HPDE6-E6E7 (cell line): ENCODE measurements around the gene WDR36.

Experiments used
- DNase-seq: peaks from one replicate; pipeline ENCODE4 v3.0.0; 2011; ENCODE audit warnings: missing footprints; ENCODE audit errors: extremely low spot score

Gene WDR36

DNA sequence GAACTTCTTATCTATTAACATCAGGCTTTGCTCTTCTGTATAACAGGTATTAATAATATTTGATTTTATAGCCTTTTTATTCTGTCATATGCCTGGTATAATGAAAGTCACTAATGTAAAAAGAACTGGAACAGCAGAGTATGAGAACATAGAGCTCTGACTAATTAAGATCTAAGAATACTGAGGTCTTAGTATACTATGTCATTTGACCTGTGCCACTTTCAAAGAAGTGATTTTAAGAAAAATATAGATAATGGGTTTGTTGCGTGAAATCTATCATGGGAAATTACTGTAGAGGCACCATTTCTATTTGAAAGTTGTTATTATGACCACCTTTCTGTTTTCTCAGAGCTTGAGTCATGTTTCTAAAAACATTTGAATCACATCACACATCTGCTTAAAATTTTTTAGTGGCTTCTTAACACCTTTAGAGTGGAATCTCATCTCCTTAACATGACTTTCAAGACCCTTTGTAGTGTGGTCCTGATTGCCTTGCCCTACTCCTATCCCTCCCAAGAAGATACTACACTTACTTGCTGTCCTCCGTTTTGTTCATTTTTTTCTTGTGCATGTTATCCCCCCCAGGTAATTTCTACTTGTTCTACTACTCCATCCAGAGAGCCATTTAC, 14.3 kb downstream of the WDR36 start:
- no peak for DNase-seq

DNA sequence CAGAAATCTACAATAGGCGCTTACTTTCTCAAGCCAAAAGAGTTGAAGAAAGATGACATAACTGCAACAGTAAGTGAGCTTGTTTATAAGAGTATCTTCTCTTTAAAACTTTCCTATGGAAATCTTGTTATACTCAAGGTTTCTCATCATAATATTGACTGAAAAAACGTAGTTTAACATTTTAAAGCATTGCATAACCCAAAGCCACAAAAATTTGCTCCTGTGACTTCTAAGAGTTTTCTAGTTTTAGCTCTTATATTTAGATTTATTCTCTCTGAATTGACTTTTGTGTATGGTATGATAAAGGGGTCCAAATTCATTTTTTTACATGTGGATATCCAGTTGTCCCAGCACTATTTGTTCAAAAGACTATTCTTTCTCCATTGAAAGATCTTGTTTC, 15.2 kb downstream of the WDR36 start:
- no peak for DNase-seq

- DNase-seq: no peak
Observed at GRCh38 chr5:111111956-111112355, 19.8 kb downstream of the WDR36 start.

DNA sequence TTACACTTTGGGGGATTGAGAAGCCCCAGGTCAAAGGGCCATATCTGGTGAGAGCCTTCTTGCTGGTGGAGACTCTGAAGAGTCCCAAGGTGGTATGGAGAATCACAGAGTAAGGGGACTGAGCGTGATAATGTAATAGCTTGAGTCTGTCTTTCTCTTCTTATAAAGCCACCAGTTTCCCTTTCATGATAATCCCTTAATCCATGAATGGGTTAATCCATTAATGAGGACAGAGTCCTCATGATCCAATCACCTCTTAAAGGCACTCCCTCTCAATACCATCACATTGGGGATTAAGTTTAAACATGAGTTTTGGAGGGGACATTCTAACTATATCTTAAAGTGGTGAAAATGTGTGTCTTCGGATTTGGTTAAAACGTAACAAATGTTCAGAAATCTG, 21.5 kb downstream of the WDR36 start:
- DNase-seq: no peak

GRCh38 chr5:111115229-111115628, 23.1 kb downstream of the WDR36 start:
- DNase-seq: no peak

DNA sequence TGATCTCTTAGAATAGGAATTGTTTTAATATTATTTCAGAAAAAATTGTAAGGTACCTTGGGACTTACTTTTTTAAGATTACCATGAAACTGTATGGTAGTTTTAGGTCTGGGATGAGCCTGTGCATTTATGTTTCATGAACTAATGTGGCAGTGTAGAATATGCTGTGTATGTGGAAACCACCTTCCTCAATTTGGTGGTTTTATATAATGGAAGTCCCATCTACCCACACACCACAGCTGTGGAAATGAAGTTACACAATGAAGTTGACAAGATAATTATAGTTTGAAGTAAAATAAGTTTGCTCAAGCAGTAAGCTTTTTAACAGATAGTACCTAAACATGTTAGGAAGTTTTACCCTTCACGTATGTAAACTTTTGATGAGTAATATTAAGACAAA, 24.4 kb downstream of the WDR36 start:
- no peak for DNase-seq

GRCh38 chr5:111117136-111117535, 25.0 kb downstream of the WDR36 start:
- DNase-seq: no peak

- DNase-seq: no peak
Observed at GRCh38 chr5:111119221-111119620, 27.1 kb downstream of the WDR36 start.

- DNase-seq: no peak
Observed at GRCh38 chr5:111119856-111120255, 27.7 kb downstream of the WDR36 start.

GRCh38 chr5:111120911-111121310, 28.8 kb downstream of the WDR36 start:
- DNase-seq: no peak

DNA sequence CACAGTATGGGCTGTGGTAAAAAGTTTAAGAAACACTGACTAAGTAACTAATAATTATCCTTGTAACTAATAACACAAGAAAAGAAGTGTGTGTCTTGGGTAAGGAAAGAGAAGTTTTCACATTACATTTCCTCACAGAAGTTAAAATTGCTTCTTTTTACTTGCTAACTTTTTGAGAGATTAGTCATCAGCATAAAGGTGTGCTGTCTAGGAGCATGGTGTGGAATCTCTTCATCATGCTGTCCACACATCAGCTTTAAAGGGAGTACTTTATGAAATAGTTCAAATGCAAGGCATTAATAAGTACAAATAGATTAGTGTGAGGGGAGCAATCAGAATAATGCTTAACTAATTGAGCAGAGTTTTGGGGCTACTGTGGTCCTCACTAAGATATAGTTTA, 29.8 kb downstream of the WDR36 start:
- DNase-seq: no peak

- DNase-seq: no peak
Observed at GRCh38 chr5:111122398-111122797, 30.2 kb downstream of the WDR36 start.

DNA sequence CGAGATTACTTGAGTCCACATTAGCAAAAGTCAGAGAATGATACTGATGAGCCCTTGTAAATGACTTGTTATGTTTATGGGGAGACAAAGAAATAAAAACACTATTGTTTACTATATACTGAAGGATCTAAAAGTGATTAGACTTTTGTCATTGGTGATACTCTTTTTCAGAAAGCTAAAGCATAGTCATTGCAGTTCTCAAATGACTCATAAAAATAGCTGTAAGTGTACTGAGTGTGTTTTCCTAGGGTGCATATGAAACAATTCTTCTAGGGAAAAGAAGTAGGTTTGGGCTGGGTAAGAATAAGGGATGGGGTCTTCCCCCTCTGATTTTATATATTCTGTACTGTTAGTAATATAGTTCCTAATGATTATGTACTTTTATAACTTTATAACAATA, 32.6 kb downstream of the WDR36 start:
- no peak for DNase-seq

DNA sequence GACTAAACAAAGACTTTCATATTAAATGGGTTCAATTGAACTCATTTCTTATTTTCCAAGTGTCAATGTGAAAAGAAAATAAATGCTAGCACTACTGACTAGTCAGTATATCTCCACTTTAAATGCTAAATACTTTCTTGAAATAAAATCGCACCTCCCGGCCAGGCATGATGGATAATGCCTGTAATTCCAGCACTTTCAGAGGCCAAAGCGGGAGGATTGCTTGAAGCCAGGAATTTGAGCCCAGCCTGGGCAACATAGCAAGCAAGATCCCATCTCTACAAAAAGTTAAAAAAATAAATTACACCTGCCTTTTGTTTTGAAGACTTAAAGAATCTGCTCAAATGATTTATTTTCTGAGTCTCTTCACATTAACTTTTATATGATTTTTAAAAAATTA, 34.7 kb downstream of the WDR36 start:
- DNase-seq: no peak

- DNase-seq: peak; percentile 21
Observed at GRCh38 chr5:111127453-111128195, 35.5 kb downstream of the WDR36 start.

GRCh38 chr5:111129938-111130337, 37.8 kb downstream of the WDR36 start:
- no peak for DNase-seq

DNA sequence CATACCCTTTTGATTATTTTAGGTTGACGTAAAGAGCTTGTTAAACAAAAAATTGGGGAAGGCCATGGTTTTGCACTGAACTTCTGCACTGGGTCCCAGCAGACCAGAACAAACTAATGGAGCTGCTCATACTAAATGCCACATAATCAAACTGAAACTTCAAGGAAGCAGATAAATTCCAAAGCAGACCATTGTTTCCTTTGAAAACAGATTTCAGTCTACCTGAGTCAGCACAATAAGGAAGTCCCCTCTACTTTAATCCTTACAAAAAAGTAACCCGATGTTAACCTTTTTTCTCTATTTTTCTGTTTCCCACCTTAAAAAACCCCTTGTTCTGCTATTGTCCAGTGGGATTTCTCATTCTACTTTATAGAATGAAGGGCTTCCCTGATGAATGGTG, 39.2 kb downstream of the WDR36 start:
- DNase-seq: no peak

DNA sequence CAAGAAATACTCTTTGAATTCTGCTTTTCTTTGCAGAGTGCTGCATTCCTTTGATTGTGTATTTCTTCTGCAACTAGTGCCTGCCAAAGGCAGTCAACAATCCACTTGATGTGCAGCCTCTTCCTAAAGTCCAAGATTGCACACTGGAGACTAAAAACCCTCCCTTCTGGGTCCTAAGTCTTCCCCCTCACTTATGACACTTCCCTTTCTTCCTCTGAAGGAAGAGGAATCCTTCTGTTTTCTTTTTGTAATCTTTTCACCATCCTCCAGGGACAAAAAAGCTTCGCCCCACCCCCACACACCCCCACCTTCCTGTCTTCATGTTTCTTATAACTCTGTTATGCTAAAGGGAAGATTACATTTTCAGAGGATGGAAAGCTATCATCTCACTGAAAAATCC, 39.9 kb downstream of the WDR36 start:
- DNase-seq: no peak

GRCh38 chr5:111132731-111133435, 40.7 kb downstream of the WDR36 start:
- DNase-seq: no peak

- DNase-seq: no peak
Observed at GRCh38 chr5:111133436-111133751, 41.2 kb downstream of the WDR36 start.

GRCh38 chr5:111134087-111134486, 41.9 kb downstream of the WDR36 start:
- no peak for DNase-seq

GRCh38 chr5:111134864-111135263, 42.7 kb downstream of the WDR36 start:
- DNase-seq: no peak

DNA sequence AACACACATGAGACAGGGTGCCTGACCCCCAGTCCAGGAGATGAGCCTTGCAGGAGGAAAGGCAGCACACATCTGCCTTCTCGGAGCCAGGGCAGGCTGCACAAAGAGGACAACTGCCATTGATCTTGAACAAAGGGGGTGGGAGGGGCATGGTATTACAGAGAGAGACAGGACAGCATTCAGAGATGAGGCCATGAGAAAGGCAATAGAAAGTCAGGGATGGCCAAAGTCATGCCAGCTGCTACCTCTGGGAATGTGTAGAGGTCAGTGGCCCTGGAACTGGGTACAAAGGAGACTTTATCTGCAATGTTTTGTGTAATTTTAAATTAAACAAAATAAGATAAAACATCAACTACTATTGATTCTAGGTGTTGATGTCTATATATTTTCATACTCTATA, 43.2 kb downstream of the WDR36 start:
- DNase-seq: no peak
